ENCODE measurements around the gene XAGE2.

GRCh38 chrX:52341493-52341892, 27.3 kb upstream of the XAGE2 start:
- TF ChIP-seq CTCF (IDR thresholded peaks at IDR 0.05) (no peak), POLR2AphosphoS5 (IDR thresholded peaks at IDR 0.05) (no peak)
